ENCODE data around the gene KCTD3.

KCTD3 gene

DNA sequence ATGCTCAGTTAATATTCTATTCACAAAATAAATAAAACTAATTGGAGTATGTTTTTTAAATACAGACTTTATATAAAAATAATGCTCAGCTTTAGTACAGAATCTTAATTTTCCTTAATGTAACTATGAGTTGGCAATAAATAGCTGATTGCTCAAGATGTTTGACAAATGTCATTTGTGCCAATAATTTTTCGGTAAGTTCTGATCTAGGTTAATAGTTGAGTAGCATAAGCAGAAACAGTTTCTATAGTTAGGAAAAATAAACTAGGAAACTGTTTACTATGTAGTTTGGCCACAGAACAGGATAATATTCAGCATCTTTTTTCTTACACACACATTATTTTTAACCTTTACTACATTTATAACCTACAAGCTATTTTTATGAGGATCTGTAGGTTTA lies 40.3 kb downstream of the KCTD3 start:
- no peak for DNase-seq

DNA sequence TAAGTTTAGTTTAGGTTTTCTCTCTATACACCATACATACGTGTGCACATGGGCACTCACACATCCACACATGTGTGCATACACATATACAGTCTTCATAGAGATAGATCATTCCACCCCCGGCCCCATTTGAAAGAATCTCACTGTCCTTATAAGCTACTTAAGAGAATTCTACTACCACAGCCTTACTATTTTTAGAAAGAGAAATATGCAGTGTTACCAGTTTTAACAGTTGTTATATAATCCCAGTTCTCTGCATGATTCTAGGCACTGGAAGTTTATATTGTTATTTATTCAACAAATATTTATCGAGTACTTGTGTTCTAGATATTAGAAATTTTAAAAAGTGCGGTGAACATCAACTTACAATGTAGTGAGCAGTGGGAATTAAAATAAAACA lies 41.5 kb downstream of the KCTD3 start:
- DNase-seq, result no peak

DNA sequence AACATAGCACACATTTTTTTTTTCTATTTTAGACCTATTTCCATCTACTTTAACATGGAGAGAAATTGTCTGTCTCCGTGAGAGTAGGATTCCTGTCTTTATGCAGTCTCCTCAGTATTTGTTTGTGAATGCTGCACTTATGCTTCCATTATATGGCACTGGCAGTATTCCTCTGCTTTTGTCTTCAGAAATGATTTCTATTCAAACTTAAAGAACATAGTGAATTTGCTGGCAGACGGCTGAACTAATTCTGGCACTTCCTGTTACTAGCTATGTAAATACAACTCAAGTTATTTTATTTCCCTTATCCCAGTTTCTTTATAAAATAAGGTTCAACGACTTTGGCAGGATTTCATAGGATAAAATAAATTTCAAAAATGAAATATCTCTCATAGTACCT lies 45.3 kb downstream of the KCTD3 start:
- no peak for DNase-seq

DNA sequence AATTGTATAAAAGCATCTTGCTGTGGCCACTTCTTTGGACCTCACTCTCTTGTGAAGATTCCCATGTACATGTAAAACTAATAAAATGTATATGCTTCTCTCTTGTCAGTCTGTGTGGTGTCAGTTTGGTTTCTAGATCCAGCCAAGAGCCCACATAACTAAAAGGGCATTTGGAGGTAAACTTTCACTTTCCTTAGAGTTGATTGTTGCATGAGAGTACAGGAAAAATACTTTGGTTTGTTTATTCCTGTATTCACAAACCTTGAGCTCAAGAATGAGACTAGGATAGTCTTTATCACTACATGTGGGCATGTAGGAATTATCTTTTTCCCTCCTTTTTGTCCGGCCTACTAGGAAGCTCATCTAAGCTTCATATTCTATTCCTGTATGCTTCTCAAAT lies 50.9 kb downstream of the KCTD3 start:
- DNase-seq, result no peak

DNA sequence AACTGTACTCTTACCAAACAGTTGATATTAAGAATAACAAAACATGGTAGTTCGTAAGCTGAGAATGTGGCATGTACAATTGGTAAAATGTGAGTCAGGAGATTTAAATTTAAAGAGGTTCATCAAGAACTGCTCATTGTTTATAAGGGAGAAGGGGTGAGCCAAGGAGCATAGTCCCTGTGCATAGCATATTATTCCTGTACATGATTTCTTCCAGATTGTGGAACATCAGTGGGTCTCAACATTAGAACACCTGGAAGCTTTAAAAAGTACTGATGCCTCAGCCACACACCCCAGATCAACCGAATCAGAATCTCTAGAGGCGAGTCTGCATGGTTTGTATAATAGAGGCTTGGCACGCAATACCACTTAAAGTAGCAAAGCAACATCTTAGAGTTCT lies 56.1 kb downstream of the KCTD3 start:
- no peak for DNase-seq

DNA sequence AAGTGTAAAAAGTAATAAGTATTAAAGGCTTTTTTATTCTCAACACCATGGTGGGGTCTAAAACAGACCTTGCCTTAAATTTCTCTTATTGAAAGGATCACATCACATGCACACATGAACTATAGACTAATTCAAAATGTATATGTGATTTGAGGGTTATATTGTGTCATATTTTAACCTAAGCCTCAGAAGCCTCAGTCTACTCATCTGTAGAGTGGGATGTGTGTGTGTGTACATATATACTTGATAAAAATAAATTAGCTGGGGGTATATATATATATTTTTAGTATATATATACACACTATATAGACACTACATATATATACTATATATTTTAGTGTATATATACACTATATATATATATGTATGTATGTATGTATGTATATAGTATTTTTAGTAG lies 58.8 kb downstream of the KCTD3 start:
- no peak for DNase-seq

DNA sequence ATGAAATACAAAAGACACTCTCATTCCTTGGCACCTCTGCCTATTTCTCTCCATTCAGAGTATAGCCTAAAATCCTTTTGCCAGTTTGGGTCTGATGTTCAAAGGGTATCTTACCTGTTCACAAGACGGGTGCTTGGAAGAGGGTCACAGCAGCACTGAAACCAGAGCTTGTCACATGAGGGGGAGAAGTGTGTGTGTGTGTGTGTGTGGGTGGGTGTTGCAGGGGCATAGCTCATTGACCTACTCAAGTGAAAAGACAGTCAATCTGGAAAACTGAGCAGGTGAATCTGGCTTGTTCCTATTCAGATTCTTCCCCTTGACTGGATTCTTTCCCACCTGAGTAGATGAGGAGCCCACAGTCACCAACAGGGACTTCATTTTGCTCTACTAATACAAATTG lies 63.9 kb downstream of the KCTD3 start:
- no peak for DNase-seq

DNA sequence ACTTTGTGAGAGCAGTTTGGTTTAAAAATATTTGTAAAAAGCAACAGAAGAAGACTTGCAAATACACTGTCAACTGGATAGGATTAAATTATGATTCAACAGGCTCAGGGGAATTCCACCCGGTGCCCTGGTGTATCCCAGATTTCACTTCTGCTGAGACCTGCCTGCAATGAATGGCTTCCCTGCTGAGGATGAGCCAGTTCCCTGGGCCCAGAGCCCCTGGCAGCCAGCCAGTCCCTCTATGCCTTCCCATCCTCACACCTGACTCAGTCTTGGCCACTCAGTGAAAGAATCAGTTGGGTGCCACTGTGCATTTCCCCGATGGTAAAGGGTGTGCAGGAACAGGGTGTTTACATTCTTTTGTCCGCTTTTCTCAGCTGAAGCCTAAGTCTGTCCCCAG lies 64.4 kb downstream of the KCTD3 start:
- DNase-seq, result peak; percentile 94

DNA sequence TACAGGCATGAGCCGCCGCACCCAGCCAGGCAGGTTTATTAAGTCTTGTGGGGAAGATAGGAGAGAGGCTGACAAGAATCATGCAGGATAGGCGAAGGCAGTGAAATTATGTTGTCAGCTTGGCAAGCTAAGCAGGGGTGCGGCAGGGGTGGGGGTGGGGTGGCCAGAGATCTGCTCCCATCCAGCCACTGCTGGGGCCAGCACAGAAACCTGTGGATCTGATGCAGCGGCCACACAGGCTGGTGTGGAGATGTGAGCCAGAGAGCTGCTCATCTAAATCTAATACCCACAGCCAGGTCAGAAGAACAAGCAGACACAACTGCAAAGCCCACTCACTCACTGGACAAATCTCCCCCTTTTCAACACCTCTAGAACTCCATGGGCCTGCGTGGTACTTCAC lies 68.7 kb downstream of the KCTD3 start:
- DNase-seq, result no peak

DNA sequence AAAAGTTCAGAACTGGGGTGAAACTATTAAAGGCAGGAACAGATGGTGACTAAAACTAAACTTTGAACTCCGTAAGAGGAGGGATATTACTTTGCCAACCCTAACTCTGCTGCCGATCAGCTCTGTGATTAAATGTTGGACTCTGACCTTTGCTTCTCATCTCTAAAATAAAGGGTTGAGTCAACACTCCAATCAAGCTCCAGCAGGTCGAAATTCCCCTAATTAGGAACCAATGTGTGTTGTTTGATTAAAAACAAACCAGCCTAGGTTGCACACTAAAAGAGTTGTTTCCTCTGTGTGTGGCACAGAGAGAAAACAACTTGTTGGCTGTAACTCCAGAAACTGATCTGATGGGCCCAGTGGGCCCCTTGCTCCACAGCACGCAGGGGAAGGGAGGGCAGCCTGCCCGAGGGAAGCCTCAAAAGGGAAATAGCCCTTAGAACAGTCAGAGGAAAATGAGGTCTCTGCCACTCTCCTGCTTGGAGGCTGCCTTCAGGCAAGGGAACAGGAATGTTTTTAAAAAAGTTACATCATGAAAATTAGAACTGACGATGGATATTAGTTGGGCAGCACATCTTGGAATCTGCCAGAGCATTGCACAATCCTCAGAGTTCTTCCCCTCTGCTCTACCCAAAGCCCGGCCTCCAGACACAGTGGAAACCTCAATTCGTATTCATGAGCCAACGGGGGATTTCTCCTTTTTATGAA lies 69.3 kb downstream of the KCTD3 start:
- DNase-seq, result no peak

DNA sequence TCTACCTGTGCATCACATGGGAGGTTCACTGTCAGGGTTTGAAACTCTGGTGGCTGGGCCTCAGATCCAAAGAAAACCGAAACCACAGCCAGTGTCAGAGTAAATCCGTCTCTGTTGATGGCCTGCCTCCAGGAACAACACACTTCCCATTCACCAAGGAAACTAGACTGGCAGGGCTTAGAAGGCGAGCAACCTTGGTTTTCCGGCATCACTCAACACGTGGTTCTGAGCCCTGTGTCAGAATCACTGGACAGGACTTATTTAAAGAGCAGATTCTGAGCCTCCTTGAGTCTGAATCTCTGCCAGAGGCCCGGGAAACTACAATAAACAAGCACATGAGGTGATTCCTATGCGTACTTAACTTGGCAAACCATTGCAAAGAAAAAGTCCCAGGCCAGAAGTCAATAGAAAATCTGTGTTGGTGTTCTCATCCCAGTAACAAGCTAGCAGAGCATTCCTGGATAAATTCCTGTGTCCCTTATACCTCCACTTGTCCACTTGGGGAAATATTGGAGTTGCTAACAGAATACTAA lies 70.0 kb downstream of the KCTD3 start:
- DNase-seq, result no peak

DNA sequence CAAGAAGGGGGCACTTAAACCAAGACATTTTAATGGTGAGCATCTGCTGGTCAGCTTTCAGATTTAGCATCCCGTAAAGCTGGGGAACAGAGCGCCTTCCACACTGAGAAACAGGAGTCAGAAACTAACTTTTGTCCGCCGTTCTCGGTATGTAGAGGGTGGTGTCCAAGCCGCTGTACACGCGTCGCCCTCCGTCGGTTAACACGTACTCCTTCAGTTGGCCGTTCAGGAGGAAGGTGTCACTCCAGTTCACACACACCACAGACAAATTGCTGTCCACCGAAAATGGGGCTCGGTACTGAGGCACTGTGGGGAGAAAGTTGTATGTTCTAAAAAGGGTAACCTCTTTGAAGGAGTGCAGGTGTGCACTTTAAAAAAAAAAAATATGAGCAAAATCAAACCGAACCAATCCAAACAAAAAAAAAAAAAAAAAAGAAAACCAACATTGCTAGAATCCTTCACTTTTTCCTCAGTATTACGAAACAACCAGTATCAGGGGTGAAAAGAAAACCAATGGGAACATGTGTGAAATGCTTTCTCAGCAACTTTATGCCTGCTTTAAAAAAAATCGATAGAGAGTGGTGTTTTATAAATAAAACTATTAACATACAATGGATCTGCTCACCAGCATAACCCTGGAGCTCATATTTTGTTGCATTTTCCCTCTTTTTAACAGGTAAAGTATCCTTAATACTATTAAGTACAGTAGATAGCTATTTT lies 73.5 kb downstream of the KCTD3 start:
- no peak for DNase-seq

DNA sequence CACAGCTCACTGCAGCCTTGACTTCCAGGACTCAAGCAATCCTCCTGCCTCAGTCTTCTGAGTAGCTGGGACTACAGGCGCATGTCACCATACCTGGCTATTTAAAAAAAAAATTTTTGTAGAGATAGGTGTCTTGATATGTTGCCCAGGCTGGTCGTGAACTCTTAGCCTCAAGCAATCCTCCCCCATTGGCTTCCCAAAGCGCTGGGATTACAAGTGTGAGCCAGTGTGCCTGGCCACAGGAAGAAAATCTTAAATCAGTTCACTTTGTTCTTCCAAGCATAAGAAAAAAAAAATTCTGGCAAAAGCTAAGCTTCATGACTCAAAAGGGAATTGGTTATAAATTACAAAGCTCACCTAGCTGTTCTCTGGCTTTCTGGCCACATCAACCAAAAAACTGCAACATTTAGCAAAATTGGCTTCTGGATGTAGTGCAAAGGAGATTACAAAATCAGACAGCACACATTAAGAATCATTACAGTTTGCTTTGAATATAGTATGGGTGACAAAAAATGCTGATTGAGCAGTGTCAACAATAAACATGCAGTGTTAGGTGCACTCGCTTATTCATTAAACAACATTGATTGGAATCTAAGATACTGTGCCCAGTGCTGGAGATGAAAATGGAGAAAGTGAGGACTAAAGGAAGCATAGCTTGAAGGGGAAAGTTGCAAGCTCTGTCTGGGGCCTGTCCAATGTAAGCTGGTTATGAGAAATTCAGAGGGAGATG lies 76.7 kb downstream of the KCTD3 start:
- no peak for DNase-seq

DNA sequence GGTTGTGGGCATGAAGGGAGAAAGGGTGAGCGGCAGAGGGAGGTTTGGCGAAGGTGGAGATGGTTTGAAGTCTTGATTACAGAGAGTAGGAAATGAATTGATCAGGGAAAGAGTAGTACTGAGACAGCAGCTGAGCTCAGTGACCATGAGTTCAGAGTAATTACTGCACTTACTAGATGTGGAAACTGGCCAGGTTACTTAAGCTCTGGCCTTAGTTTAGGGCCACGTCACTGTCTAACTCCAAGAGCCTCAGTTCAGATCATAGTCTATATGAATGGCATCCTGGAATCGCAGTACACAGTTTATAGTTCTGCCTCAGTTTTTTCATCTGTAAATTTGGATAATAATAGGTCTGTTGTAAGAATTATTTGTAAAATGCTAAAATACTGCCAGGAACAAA lies 78.1 kb downstream of the KCTD3 start:
- no peak for DNase-seq

DNA sequence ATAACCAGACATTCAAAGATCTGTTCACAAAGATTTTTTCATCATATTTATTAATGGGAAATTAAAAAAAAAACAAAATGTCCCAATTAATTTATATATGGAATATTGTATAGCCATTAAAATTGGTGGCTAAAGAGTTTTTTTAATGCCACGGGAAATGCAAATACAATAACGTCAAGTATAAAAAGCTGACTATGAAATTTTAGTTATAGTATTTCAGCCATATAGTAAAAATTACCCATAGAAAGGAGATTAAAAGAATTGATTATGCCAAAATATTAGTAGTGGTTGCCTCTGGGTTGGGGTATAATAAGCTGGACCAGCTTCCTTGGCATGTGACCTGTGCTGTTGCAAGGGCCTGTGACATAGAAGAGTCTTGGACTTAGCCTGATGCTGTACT lies 78.8 kb downstream of the KCTD3 start:
- DNase-seq, result no peak

DNA sequence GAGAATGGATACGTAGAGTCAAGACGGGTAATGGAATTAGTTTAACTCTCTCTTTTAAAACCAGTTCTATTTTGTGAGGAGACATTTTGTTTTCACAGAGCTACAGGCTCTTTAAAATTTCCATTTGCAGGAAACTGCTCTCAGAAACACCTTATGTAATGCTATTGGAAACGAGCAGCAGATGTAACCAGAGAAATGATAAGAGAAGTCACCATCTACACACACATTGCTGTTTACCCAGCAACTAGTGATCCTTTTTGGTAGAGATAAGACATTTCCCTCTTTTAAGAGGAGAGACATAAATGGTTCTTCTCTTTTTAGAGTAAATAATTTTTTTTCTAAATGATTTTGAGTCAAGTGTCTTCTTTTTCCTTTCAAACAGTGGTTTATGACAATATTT lies 80.6 kb downstream of the KCTD3 start:
- DNase-seq, result no peak

DNA sequence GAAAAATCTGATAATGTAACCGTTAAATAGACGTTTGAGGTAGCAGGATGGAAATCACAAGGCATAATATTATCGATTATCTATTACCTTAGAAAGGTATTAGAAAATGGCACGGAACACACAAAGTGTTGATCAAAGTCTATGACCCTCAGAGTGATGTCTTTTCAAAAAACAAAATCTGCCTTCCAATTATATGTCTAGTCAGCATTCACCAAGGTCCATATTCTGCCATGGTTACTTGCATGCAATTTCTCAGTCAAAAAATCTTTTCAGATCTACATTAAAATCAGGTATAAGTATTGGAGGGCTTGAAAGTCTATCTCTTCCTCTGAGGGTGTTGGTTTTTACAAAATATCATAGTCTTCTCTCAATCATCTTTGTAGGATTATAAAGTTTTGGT lies 81.9 kb downstream of the KCTD3 start:
- no peak for DNase-seq

DNA sequence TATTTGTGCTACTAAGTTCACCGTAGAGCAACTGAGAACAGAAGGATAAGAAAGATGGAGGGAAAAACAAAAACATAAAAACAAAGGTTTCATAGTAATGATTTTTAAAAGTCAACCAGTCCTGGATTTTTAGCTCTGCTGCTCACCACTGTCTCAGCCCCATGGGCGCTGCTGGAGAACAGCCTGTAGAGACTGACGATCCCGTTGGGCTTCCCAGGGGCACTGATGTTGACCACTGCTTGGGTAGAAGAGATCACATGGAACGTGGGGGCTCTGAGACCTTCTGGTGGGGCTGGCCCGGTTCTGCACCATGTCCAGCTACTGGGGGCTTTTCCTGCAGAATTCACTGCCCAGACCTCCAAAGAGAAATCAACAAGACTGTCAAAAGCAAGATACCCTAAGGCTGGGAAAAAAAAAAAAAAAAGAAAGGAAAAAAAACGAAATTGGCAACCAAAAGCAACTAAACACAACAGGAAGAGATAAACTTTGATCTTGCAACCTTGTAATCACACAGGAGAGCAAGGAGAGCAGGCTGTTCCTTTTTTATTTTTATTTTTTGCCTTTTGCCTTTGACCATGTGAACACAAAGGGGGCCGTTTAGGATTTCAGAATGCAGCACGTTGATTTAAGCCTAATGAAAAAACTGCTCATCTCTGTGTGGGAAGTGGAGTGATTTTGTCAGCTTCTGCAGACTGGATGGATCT lies 83.5 kb downstream of the KCTD3 start:
- DNase-seq, result no peak

DNA sequence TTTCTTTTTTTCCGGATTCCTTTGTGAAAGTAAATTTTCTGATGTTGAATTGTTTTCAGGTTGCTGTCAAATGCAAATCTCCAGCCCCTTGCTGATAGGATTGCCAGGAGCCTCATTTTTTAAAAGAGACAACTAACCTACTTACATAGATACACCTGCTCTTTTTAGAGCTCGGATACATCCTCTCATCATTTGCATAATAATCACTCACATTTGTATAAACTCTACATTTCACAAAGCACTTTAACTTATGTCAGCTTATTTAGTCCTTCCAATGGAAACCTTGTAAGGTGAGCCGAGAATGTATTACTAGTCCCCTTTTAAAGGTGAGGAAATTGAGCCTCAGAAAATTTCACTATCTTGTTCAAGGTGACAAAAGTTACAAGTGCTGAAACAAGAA lies 84.8 kb downstream of the KCTD3 start:
- no peak for DNase-seq

DNA sequence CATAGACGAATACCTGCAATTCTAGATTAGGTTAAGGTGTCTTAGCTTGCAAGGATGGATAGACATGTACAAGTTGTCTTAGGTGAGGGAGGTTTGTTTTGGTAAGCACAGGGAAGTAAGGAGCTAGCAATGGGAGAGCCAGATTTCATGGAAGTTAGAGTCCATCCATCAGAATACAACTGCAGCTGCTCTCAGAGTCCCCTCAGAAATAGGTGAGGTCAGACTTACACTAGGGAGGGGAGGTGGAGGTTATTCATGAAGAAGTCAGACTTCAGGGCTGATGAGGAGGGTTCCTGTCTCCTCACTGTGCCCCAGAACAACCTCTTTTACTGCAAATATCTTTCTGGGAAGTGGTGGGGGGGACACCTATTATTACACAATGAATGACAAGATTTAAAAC lies 85.3 kb downstream of the KCTD3 start:
- DNase-seq, result no peak

DNA sequence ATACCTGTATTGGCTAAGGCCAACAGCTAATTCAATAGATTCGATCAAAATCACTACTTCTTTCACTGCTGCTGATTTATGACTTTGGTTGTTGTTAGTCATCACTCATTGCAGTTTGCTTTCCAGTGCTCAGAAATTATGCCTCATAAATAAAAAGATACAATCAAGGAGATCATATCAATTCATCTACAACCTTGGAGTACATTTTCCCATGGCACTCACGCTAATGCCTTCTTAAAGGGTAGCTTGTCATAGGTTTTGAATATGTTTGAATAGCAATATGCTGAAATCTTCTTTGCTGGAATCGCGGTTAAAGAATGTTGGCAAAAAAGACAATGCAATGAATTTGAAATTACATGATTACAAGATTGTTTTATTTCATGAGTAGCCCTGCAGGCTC lies 89.9 kb downstream of the KCTD3 start:
- no peak for DNase-seq

DNA sequence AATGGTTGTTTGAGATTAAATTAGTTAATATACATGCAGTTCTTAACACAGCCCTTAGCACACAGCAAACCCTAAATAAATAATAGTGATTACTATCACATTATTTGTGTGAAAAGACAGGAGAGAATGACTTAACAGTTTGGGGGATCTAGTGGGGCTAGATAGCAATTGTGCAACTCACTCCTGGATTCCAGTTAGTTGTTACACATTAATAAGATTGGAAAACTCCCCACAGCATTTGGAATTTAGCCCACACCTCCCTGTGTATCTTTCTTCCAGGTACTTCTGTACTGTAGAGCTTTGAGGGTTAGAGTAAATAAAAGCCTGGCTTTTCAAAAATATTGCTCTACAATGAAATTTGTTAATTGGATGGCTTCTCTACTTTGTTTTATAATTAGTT lies 93.2 kb downstream of the KCTD3 start:
- DNase-seq, result no peak

DNA sequence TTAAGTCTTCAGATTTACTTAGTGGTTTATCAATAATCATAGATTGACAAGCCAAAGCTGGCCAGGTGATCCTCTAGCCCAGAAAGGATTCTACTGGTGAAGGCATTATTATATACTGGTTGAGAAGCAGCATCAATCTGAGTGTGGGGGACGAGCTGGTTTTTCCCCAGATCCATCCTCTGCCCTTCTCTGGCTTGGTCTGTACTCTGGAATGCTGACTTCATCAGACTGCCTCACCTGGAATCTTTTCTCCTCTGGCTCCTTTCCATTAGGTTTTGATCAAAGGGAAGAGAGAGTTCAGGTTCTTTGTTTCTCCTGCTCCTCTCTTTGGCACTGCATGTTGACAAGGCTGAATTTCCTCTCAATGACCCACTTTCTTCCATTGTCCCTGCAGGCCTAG lies 93.9 kb downstream of the KCTD3 start:
- no peak for DNase-seq

All from DMS153 (cell line).